HepG2 (cell line): Measurements from ENCODE around the gene SEC11A. TPM values are rescaled to one million over a fixed set of nuclear protein-coding genes. Genes with fewer than 3 reads are reported as not detected.

Experiments
- ATAC-seq: fragments of 200-7000 bp; cut with Tn5 transposase; 3 replicates; pipeline ENCODE4 v1.9.1; 2020; ENCODE audit warnings: mild to moderate bottlenecking, moderate library complexity
- BruUV-seq: library from RNA; stranded (reverse); fragments of 400-500 nt; replicated peaks from 2 replicates; lab custom pipeline; 2021; lab: Mats Ljungman, UMichigan
- CTCF ChIA-PET: fragments of 300-600 bp; formaldehyde crosslinking; extraction: SDS; loops from one replicate; lab custom pipeline; 2021; ENCODE audit warnings: low total read pairs, inconsistent platforms, low intra/inter-chr PET ratio; lab: Yijun Ruan, JAX
- POLR2A ChIA-PET: fragments of 350-600 bp; sonication (Branson Sonifier 250); formaldehyde crosslinking; loops from one replicate; lab custom pipeline; 2020; ENCODE audit warnings: antibody characterized with exemption, inconsistent platforms; lab: Yijun Ruan, JAX
- DNase-seq: peaks from one replicate; pipeline ENCODE4 v3.0.0-alpha.2; 2015; ENCODE audit warnings: low spot score
- FAIRE-seq: peaks from 3 replicates; lab custom pipeline; 2011; peaks lifted over from hg19 to GRCh38; lab: Jason Lieb, UNC
- H2AFZ ChIP-seq: one replicate; pipeline ENCODE4 v1.6.1; 2011; ENCODE audit warnings: low read length, inconsistent platforms
- H3K27ac ChIP-seq: fragments of 300-600 bp; 3 replicates; pipeline ENCODE4 v1.8.0; 2011; ENCODE audit warnings: mixed run types, mild to moderate bottlenecking, mixed read lengths, low read length, inconsistent platforms; ENCODE audit not compliant: insufficient read depth; ENCODE audit errors: extremely low read length
- H3K27me3 ChIP-seq, 2 experiments: fragments of 200-600 bp in 1 of 2; 2 replicates in 1 of 2; 3 replicates in 1 of 2; pipeline versions ENCODE4 v1.6.0 to v1.8.0; 2011; ENCODE audit warnings: low read length in 2 of 2, mild to moderate bottlenecking in 2 of 2, moderate library complexity in 2 of 2, inconsistent platforms in 1 of 2; ENCODE audit not compliant: insufficient read depth in 2 of 2, control insufficient read depth in 1 of 2
- H3K36me3 ChIP-seq, 2 experiments: fragments of 200-600 bp in 1 of 2; replicated peaks in 1 of 2; 2 replicates in 1 of 2; 3 replicates in 1 of 2; pipeline versions ENCODE4 v1.5.1 to v1.8.0; 2011; ENCODE audit warnings: low read length in 2 of 2, inconsistent platforms in 1 of 2; ENCODE audit not compliant: insufficient read depth in 2 of 2, control insufficient read depth in 1 of 2
- H3K4me1 ChIP-seq: 2 replicates; pipeline ENCODE4 v1.5.1; 2012; ENCODE audit warnings: low read length, inconsistent platforms; ENCODE audit not compliant: insufficient read depth
- H3K4me2 ChIP-seq: 2 replicates; pipeline ENCODE4 v1.6.0; 2011; ENCODE audit warnings: low read depth, low read length, inconsistent platforms
- H3K4me3 ChIP-seq, 3 experiments: fragments of 200-600 bp in 1 of 3; sonication (generic), shearing (Covaris generic) in 1 of 3; replicated peaks in 1 of 3; 2 replicates each; pipeline ENCODE4 v1.5.1; 2011 to 2016; ENCODE audit warnings: low read length in 3 of 3, inconsistent platforms in 2 of 3, low read depth in 2 of 3, mild to moderate bottlenecking in 2 of 3, control low read depth in 1 of 3, mixed read lengths in 1 of 3; ENCODE audit not compliant: insufficient read depth in 1 of 3
- H3K79me2 ChIP-seq: one replicate; pipeline ENCODE4 v1.6.1; 2011; ENCODE audit warnings: low read length, inconsistent platforms; ENCODE audit not compliant: insufficient read depth
- H3K9ac ChIP-seq: 2 replicates; pipeline ENCODE4 v1.6.0; 2011; ENCODE audit warnings: mild to moderate bottlenecking, low read depth, low read length, inconsistent platforms; ENCODE audit not compliant: insufficient read depth
- H3K9me3 ChIP-seq: 2 replicates; pipeline ENCODE4 v1.5.1; 2012; ENCODE audit warnings: mild to moderate bottlenecking, low read length
- H4K20me1 ChIP-seq: 2 replicates; pipeline ENCODE4 v1.6.0; 2011; ENCODE audit warnings: inconsistent platforms, mild to moderate bottlenecking, low read length, moderate library complexity; ENCODE audit not compliant: insufficient read depth
- CBFB ChIP-seq: sonication (generic); formaldehyde crosslinking; IDR thresholded peaks from 2 replicates; pipeline ENCODE4 v1.4.0; 2020; ENCODE audit warnings: missing genetic modification reagents
- CEBPB ChIP-seq: IDR thresholded peaks from 2 replicates; pipeline ENCODE4 v1.6.1; 2011; ENCODE audit warnings: low read depth, low read length, improper control_type of control experiment, borderline replicate concordance
- CREM ChIP-seq, 2 experiments: sonication (generic) in 1 of 2; formaldehyde crosslinking in 1 of 2; IDR thresholded peaks; 2 replicates each; pipeline versions ENCODE4 v1.4.0 to v1.6.1; 2016 to 2020; ENCODE audit warnings: antibody characterized with exemption in 1 of 2, mild to moderate bottlenecking in 1 of 2, missing genetic modification reagents in 1 of 2
- EP300 ChIP-seq, 3 experiments: sonication (generic) in 1 of 3; formaldehyde crosslinking in 1 of 3; IDR thresholded peaks; 2 replicates each; pipeline versions ENCODE4 v1.5.1 to v1.6.1; 2011 to 2020; ENCODE audit warnings: low read depth in 2 of 3, low read length in 2 of 3, borderline replicate concordance in 1 of 3, improper control_type of control experiment in 1 of 3, mild to moderate bottlenecking in 1 of 3, missing genetic modification reagents in 1 of 3, moderate library complexity in 1 of 3
- FOXA1 ChIP-seq, 2 experiments: fragments of 450-650 bp in 1 of 2; sonication (generic) in 1 of 2; formaldehyde crosslinking in 1 of 2; IDR thresholded peaks; 2 replicates each; pipeline versions ENCODE4 v1.4.0 to v1.6.1; 2016 to 2020; ENCODE audit warnings: missing genetic modification reagents in 1 of 2
- FOXA3 ChIP-seq: IDR thresholded peaks from 2 replicates; pipeline ENCODE4 v1.6.1; 2016; ENCODE audit warnings: missing genetic modification reagents, missing compliant biosample characterization
- FOXM1 ChIP-seq: sonication (generic); formaldehyde crosslinking; IDR thresholded peaks from 2 replicates; pipeline ENCODE4 v1.5.0; 2020; ENCODE audit warnings: missing genetic modification reagents
- KLF13 ChIP-seq: sonication (generic); formaldehyde crosslinking; IDR thresholded peaks from 2 replicates; pipeline ENCODE4 v1.4.0; 2020; ENCODE audit warnings: mild to moderate bottlenecking, missing genetic modification reagents
- RARA ChIP-seq: IDR thresholded peaks from 2 replicates; pipeline ENCODE4 v1.6.1; 2016; ENCODE audit warnings: missing genetic modification reagents, missing compliant biosample characterization
- RCOR2 ChIP-seq: IDR thresholded peaks from 2 replicates; pipeline ENCODE4 v1.6.1; 2016; ENCODE audit warnings: missing biosample characterization, missing genetic modification reagents
- SOX13 ChIP-seq, 3 experiments: fragments of 450-650 bp in 1 of 3; sonication (generic) in 1 of 3; formaldehyde crosslinking in 1 of 3; IDR thresholded peaks in 2 of 3; conservative IDR thresholded peaks in 1 of 3; 2 replicates each; pipeline versions ENCODE4 v1.5.0 to v1.6.1; 2016 to 2020; ENCODE audit warnings: antibody characterized with exemption in 1 of 3, mild to moderate bottlenecking in 1 of 3, missing compliant biosample characterization in 1 of 3, missing genetic modification reagents in 1 of 3, moderate library complexity in 1 of 3
- TAF1 ChIP-seq: sonication (generic); formaldehyde crosslinking; IDR thresholded peaks from 2 replicates; pipeline ENCODE4 v1.4.0; 2020; ENCODE audit warnings: missing genetic modification reagents
- ZBTB20 ChIP-seq: sonication (generic); formaldehyde crosslinking; IDR thresholded peaks from 2 replicates; pipeline ENCODE4 v1.8.1; 2023; ENCODE audit warnings: missing genetic modification reagents, low read depth, mild to moderate bottlenecking, borderline replicate concordance
- ZFP36 ChIP-seq: fragments of 150-350 bp; IDR thresholded peaks from 2 replicates; pipeline ENCODE4 v1.6.1; 2018; ENCODE audit warnings: borderline replicate concordance, low read length, low read depth; ENCODE audit not compliant: partially characterized antibody
- ZKSCAN8 ChIP-seq: IDR thresholded peaks from 2 replicates; pipeline ENCODE4 v1.6.1; 2016; ENCODE audit warnings: borderline replicate concordance, missing genetic modification reagents, missing compliant biosample characterization
- ZNF3 ChIP-seq: IDR thresholded peaks from 2 replicates; pipeline ENCODE4 v1.7.0; 2017; ENCODE audit warnings: inconsistent platforms
- ZNF350 ChIP-seq: sonication (generic); formaldehyde crosslinking; IDR thresholded peaks from 2 replicates; pipeline ENCODE4 v1.4.0; 2020; ENCODE audit warnings: mild to moderate bottlenecking, low read depth, missing genetic modification reagents, borderline replicate concordance
- ZNF446 ChIP-seq: sonication (generic); formaldehyde crosslinking; IDR thresholded peaks from 2 replicates; pipeline ENCODE4 v1.5.0; 2020; ENCODE audit warnings: mild to moderate bottlenecking, missing genetic modification reagents
- ZNF557 ChIP-seq: sonication (generic); formaldehyde crosslinking; IDR thresholded peaks from 2 replicates; pipeline ENCODE4 v1.4.0; 2020; ENCODE audit warnings: missing genetic modification reagents
- ZNF704 ChIP-seq: sonication (generic); formaldehyde crosslinking; IDR thresholded peaks from 2 replicates; pipeline ENCODE4 v1.8.1; 2023; ENCODE audit warnings: mild to moderate bottlenecking, inconsistent platforms, moderate library complexity, missing genetic modification reagents, borderline replicate concordance
- ZNF775 ChIP-seq: sonication (generic); formaldehyde crosslinking; IDR thresholded peaks from 2 replicates; pipeline ENCODE4 v1.4.0; 2020; ENCODE audit warnings: missing genetic modification reagents, mild to moderate bottlenecking, moderate library complexity, borderline replicate concordance
- ZSCAN9 ChIP-seq: IDR thresholded peaks from 2 replicates; pipeline ENCODE4 v1.6.1; 2016; ENCODE audit warnings: borderline replicate concordance
- WGBS: methylation state at CpG from one replicate; pipeline ENCODE4 v1.1.6; 2017; ENCODE audit warnings: low lambda C conversion rate; 5-methylcytosine and 5-hydroxymethylcytosine counted together
- in situ Hi-C: cut with HindIII; loops from 2 replicates; pipeline ENCODE4 v1.10.0; 2017; ENCODE audit warnings: low pct_unique_long_range_greater_than_20kb; ENCODE audit not compliant: extremely low pct_ligation_motif_present
- intact Hi-C: fragments of 100-400 bp; cut with micrococcal nuclease; formaldehyde crosslinking; loops from one replicate; pipeline ENCODE4 v1.10.0; 2022; ENCODE audit not compliant: unreplicated experiment
- polyA plus RNA-seq, 8 experiments: library from polyadenylated mRNA; depleted of rRNA in 3 of 8; stranded (reverse) in 7 of 8; unstranded in 1 of 8; fragments of >200 nt; fragmentation: Illumina TruSeq in 4 of 8; extraction: Trizol in 4 of 8; gene quantifications; 2 replicates each; pipeline versions ENCODE4 v1.2.1 to v1.2.3, GENCODE V29; 2011 to 2016; ENCODE audit warnings: low read depth in 4 of 8, missing spikeins in 1 of 8, mixed read lengths in 1 of 8; ENCODE audit not compliant: insufficient read depth in 1 of 8
- total RNA-seq, 5 experiments: library from RNA; depleted of rRNA; stranded (reverse); fragments of >200 nt; fragmentation: Illumina TruSeq; extraction: Trizol; gene quantifications; 2 replicates each; pipeline ENCODE4 v1.2.3, GENCODE V29; 2016; ENCODE audit warnings: low read depth in 1 of 5

SEC11A gene
- total and polyA plus RNA-seq, 2 of the 13 experiments (the other 11 are each of a cell fraction or from before 2014, with no cell fraction given): 141 to 230 TPM

- ChIA-PET POLR2A (interaction anchor here (0.9 to 1.6 kb wide), 5 partner anchors 9 to 101 kb away, joined by 3 to 10 read pairs (median 3); partner anchors contain the start of gene SEC11A), CTCF (no interaction called here)
- ATAC-seq: no peak
- Histone ChIP-seq H2AFZ (no peak overlapping the region), H3K79me2 (peaks cover 81% of the 10 kb centered on the region), H3K27me3 (no peaks in the 10 kb centered on the region; a peak in 1 of 5 replicates), H4K20me1 (peaks cover 27% of the 10 kb centered on the region), H3K36me3 (no peaks in the 10 kb centered on the region; a peak in 1 of 5 replicates), H3K4me3 (peak overlapping the region in 2 of 3 experiments; percentile 20 to 44; a peak in 3 of 6 replicates), H3K9me3 (no peaks in the 10 kb centered on the region), H3K9ac (peak overlapping the region; percentile 39), H3K4me1 (peaks cover 76% of the 10 kb centered on the region), H3K27ac (peak overlapping the region; percentile 54), H3K4me2 (peak overlapping the region; percentile 80)
- peak; percentile 63 for DNase-seq
- WGBS: 0% methylated on average over 1 of the region's 1 CpG
- TSS peak; percentile 4 for BruUV-seq
- peak; percentile 59 for FAIRE-seq
- intact Hi-C loops: loop anchor here (1.0 to 10.0 kb wide), 2 partner anchors 63 to 94 kb away; partner anchors contain the start of genes ALPK3 and NMB
- in situ Hi-C loops: no loop called here
- TF ChIP-seq ZNF557 (no peak), RCOR2 (CRISPR knock-in tag) (0 out of 2 replicates have a peak, but pooled peaks have one; percentile 31), ZNF350 (CRISPR knock-in tag) (no peak), TAF1 (peak; percentile 12; the same call in 1 of the 2 replicates), ZNF775 (no peak), EP300 (IDR thresholded peaks at IDR 0.05; ENCODE audit: low read depth in 2 of 2, low read length in 2 of 2) (peak in 1 of 2 experiments; percentile 46; a peak in 1 of 4 replicates), EP300 (CRISPR knock-in tag; IDR thresholded peaks at IDR 0.05; ENCODE audit: borderline replicate concordance) (peak; percentile 30; the same call in 1 of the 2 replicates), ZSCAN9 (CRISPR knock-in tag) (peak; percentile 18; the same call in 1 of the 2 replicates), CREM (IDR thresholded peaks at IDR 0.05) (peak; percentile 41; the same call in 1 of the 2 replicates), CREM (CRISPR knock-in tag; IDR thresholded peaks at IDR 0.05) (no peak), SOX13 (IDR thresholded peaks at IDR 0.05) (no peak), SOX13 (CRISPR knock-in tag; conservative IDR thresholded peaks at IDR 0.05 in 1 of 2, IDR thresholded peaks at IDR 0.05 in 1 of 2) (peak in 1 of 2 experiments; percentile 61; a peak in 2 of 4 replicates), ZBTB20 (CRISPR knock-in tag) (peak; percentile 27; the same call in 1 of the 2 replicates), RARA (CRISPR knock-in tag) (0 out of 2 replicates have a peak, but pooled peaks have one; percentile 13), ZFP36 (peak; percentile 92), ZKSCAN8 (CRISPR knock-in tag) (peak; percentile 67; the same call in 1 of the 2 replicates), FOXA3 (CRISPR knock-in tag) (peak; percentile 63; the same call in 1 of the 2 replicates), ZNF3 (0 out of 2 replicates have a peak, but pooled peaks have one; percentile 54), CBFB (CRISPR knock-in tag) (peak; percentile 79), FOXA1 (IDR thresholded peaks at IDR 0.05) (no peak), FOXA1 (CRISPR knock-in tag; IDR thresholded peaks at IDR 0.05) (peak; percentile 61), CEBPB (no peak), KLF13 (no peak), FOXM1 (no peak), ZNF704 (CRISPR knock-in tag) (no peak), ZNF446 (CRISPR knock-in tag) (no peak)
Observed at GRCh38 chr15:84752195-84752594, 36.3 kb upstream of the SEC11A start.
